Kidney epithelial cell (primary cell): Measurements from ENCODE around the gene WASF2. TPM values are rescaled to one million over a fixed set of nuclear protein-coding genes. Genes with fewer than 3 reads are reported as not detected.

ENCODE experiments used
- DNase-seq: peaks from one replicate; pipeline ENCODE4 v3.0.0-alpha.2; 2010; ENCODE audit warnings: low read depth
- H3K27me3 ChIP-seq: 2 replicates; pipeline ENCODE4 v1.6.0; 2011; ENCODE audit warnings: low read length; ENCODE audit not compliant: control insufficient read depth, insufficient read depth
- H3K36me3 ChIP-seq: 2 replicates; pipeline ENCODE4 v1.5.1; 2011; ENCODE audit warnings: low read length; ENCODE audit not compliant: control insufficient read depth, insufficient read depth
- H3K4me3 ChIP-seq: 2 replicates; pipeline ENCODE4 v1.5.1; 2011; ENCODE audit warnings: low read depth, mild to moderate bottlenecking, control low read depth, low read length
- total RNA-seq: library from RNA; depleted of rRNA; stranded (reverse); fragments of >200 nt; gene quantifications from 2 replicates; pipeline ENCODE4 v1.2.3, GENCODE V29; 2015
- TF ChIP-seq, protein P1 (sequence below): IDR thresholded peaks from 2 replicates; pipeline ENCODE4 v1.5.1; 2011; ENCODE audit warnings: mild to moderate bottlenecking, moderate library complexity, low read length, control low read depth, inconsistent platforms; ENCODE audit not compliant: insufficient read depth, poor library complexity, severe bottlenecking

The WASF2 gene
- total RNA-seq, 1 donor from 2014 or later = 52.4 TPM

DNA sequence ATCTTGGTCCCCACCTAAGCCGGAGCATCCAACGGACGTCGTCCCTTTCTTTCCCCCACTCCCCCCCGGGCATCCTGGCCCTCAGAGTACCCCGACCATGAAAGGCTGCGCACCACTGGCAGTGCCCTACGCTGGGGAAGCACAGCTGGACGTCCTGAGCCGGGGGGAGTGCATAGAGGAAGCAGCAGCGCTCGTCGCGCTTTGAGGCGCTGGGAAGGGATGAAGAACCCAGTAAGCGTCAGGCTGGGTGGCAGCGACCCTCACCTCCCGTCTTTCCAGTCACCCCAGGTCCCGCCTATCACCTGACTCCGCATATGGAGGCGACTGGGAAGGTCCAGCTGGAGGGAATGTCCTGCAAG lies 128.9 kb downstream of the WASF2 start:
- TF ChIP-seq, protein P1, sequence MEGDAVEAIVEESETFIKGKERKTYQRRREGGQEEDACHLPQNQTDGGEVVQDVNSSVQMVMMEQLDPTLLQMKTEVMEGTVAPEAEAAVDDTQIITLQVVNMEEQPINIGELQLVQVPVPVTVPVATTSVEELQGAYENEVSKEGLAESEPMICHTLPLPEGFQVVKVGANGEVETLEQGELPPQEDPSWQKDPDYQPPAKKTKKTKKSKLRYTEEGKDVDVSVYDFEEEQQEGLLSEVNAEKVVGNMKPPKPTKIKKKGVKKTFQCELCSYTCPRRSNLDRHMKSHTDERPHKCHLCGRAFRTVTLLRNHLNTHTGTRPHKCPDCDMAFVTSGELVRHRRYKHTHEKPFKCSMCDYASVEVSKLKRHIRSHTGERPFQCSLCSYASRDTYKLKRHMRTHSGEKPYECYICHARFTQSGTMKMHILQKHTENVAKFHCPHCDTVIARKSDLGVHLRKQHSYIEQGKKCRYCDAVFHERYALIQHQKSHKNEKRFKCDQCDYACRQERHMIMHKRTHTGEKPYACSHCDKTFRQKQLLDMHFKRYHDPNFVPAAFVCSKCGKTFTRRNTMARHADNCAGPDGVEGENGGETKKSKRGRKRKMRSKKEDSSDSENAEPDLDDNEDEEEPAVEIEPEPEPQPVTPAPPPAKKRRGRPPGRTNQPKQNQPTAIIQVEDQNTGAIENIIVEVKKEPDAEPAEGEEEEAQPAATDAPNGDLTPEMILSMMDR = no peak
- Histone ChIP-seq H3K27me3 (peaks cover 2% of the 10 kb centered on the region), H3K4me3 (no peak overlapping the region), H3K36me3 (peaks cover 2% of the 10 kb centered on the region)
- no peak for DNase-seq

DNA sequence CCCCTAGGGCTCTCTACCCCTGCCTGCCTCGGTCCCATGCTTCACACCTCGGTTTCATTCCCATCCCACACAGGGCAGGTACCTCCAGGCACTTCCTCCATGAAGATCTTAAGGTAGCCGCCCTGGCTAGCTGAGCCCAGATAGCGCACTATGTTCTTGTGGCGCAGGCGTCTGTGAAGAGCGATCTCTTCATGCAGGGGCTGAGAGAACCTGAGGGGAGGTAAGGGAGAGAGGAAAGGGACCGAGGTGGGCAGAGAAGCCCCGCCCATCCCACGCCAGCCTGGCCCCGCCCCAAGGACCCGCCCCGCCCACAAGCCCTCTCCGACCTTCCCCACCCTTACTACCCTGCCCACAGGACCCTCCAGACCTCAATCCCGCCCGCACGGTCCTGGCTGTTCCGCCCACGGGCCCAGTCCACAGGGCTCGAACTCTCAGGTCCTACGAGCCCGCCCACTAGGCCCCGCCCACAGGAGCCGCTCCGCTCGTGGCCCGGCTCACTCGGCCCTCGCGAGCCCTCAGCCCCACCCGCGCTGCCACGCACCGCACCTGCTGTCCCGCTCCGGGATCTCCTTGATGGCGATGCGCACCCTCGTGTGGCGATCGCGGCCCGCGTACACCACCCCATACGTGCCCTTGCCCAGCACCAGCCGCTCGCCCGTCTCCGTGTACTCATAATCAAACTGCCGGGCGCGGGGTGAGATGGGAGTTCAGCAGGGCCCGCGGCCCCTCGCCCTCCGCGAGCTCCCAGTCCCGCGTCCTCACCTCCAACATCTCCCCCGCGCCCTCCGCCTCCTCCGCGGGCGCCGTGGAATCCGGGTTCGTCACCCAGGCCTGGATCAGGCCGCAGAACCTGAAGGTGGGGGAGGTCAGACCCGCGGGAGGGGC lies 129.6 kb downstream of the WASF2 start:
- Histone ChIP-seq H3K27me3 (peaks cover 2% of the 10 kb centered on the region), H3K36me3 (peaks cover 3% of the 10 kb centered on the region), H3K4me3 (peak overlapping the region; percentile 27)
- DNase-seq = no peak
- TF ChIP-seq, protein P1 = no peak

DNA sequence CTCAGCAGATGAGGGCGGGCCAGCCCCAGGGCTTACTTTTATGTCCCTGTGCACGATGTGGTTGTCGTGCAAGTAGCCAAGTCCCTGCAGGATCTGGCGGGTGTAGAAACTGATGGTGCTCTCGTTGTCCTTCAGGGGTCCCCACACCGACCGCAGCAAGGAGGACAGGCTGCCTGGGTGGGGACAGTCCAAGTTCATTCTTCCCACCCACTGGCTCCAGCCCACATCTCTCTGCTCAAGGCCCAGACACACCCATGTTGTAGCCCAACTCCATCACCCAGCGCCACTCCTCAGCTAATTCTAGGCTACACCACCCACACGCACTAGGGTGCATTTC lies 130.2 kb downstream of the WASF2 start:
- Histone ChIP-seq H3K27me3 (peaks cover 2% of the 10 kb centered on the region), H3K4me3 (no peak overlapping the region), H3K36me3 (peaks cover 3% of the 10 kb centered on the region)
- no peak for DNase-seq
- TF ChIP-seq, protein P1 = no peak

DNA sequence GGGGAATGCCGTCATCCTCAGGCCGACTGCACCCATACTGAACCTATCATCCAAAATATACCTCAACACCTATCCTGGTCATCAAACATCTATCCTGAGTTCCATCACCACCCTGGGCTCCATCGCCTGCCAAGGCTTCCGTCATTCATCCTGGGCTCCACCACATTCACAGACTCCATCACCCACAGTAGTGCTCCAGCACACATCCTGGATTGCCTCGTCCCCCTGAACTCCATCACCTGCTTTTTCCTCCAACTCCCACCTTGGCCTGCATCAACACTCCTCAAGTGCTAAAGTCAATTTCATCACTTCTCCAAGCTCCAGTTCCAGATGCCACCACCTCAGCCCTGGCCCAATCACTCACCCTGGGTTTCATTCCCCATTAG lies 131.0 kb downstream of the WASF2 start:
- no peak overlapping the region for H3K4me3 ChIP-seq
- H3K27me3 ChIP-seq = peaks cover 2% of the 10 kb centered on the region
- TF ChIP-seq, protein P1 = no peak
- DNase-seq = no peak
- H3K36me3 ChIP-seq = peaks cover 2% of the 10 kb centered on the region

DNA sequence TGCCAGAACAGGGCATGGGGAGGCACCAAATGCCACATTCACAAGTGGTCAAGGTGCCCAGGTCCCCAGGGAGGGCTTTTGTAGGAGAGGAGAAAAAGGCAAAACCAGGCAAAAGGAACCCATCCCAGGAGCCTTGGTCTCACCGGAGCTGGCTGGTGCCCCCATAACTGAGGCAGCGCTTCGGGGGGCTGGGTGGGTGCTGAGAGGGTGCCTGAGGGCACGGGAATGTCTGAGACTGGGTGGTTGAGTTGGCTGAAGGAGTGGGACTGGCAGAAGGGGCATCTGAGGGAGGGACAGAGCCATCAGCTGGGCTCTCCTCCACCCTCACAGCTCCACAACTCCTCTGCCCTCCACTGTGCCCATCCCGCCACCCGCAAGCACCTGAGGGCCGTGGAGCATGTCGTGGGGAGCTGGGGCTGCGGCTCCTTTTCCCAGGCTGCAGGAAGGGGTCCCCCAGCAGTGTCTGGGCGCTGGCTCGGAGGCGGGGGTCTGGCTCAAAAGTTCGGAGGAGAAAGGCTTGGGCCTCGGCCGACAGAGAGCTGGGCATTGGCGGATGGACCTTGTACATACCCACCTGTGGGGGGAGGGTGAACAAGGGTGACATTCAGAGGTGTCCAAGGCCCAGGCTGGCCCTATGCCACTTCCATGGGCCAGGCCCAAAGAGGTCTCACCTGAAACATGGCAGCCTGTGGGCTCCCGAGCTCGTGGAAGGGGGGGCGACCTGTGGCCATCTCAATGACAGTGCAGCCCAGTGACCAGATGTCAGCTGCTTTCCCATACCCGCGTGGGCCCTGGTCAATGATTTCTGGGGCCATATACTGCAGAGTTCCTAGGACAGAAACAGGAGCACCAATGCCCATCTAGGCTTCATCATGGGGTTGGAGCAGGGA lies 131.7 kb downstream of the WASF2 start:
- Histone ChIP-seq H3K27me3 (peaks cover 2% of the 10 kb centered on the region), H3K4me3 (no peak overlapping the region), H3K36me3 (peaks cover 2% of the 10 kb centered on the region)
- TF ChIP-seq, protein P1 = no peak
- DNase-seq = no peak
